ENCODE results near the gene TOR1AIP2. TPM values are rescaled to one million over a fixed set of nuclear protein-coding genes. Genes with fewer than 3 reads are reported as not detected.

TOR1AIP2 gene
- total and polyA plus RNA-seq, 2 of the 8 experiments (the other 6 are each of a cell fraction or from before 2014, with no cell fraction given) = 12.1 to 75.2 TPM

GRCh38 chr1:179883745-179884138, 6.1 kb upstream of the TOR1AIP2 start (continued):
- TF ChIP-seq CHD7 (IDR thresholded peaks at IDR 0.05; ENCODE audit: insufficient replicate concordance, low read length) (no peak), E2F6 (IDR thresholded peaks at IDR 0.05) (no peak)

Measured in H1 (cell line).